Breast epithelium (tissue), 3 donors: ENCODE results near the gene FOXN3.

Experiments
- POLR2A ChIP-seq: fragments of 450-650 bp; IDR thresholded peaks from one replicate; pipeline ENCODE4 v1.6.1; 2016; ENCODE audit warnings: antibody characterized with exemption, mild to moderate bottlenecking, moderate library complexity
- POLR2AphosphoS5 ChIP-seq, 3 donors: sonication (generic); formaldehyde crosslinking; IDR thresholded peaks; one replicate each; pipeline ENCODE4 v1.6.1; 2017; ENCODE audit warnings: antibody characterized with exemption in 3 of 3
- TF ChIP-seq, protein P1 (sequence below), 3 donors: fragments of 450-650 bp; IDR thresholded peaks; one replicate each; pipeline ENCODE4 v1.5.1; 2016 to 2017; ENCODE audit warnings: antibody characterized with exemption in 3 of 3, mild to moderate bottlenecking in 3 of 3, moderate library complexity in 3 of 3

DNA sequence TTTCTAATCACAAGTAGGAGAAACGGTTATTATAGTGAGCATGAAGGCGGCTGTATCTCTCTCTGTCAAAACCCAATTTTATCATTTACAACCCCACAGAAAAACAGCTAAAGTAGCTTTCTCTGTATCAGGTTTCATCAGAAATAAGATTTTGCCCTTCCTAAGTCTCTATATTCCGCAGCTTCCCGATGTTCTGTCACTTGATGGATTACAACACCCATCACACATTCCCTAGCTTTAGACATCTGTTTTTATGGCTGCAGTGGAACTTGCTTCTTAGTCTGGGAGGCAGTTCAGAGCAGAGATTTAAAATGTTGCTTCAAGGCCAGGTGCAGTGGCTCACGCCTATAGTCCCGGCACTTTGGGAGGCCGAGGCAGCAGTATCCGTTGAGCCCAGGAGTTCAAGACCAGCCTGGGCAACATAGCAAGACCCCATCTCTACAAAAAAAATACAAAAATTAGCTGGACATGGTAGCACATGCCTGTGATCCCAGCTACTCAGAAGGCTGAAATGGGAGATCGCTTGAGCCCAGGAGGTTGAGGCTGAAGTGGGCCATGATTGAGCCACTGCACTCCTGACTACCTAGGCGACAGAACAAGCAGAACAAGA lies 27.6 kb upstream of the FOXN3 start:
- TF ChIP-seq, protein P1, sequence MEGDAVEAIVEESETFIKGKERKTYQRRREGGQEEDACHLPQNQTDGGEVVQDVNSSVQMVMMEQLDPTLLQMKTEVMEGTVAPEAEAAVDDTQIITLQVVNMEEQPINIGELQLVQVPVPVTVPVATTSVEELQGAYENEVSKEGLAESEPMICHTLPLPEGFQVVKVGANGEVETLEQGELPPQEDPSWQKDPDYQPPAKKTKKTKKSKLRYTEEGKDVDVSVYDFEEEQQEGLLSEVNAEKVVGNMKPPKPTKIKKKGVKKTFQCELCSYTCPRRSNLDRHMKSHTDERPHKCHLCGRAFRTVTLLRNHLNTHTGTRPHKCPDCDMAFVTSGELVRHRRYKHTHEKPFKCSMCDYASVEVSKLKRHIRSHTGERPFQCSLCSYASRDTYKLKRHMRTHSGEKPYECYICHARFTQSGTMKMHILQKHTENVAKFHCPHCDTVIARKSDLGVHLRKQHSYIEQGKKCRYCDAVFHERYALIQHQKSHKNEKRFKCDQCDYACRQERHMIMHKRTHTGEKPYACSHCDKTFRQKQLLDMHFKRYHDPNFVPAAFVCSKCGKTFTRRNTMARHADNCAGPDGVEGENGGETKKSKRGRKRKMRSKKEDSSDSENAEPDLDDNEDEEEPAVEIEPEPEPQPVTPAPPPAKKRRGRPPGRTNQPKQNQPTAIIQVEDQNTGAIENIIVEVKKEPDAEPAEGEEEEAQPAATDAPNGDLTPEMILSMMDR (IDR thresholded peaks at IDR 0.05), result no peak
- TF ChIP-seq POLR2AphosphoS5 (IDR thresholded peaks at IDR 0.05), result no peak
- TF ChIP-seq POLR2A, result no peak
